Measurements from ENCODE around the gene RUVBL2. TPM values are rescaled to one million over a fixed set of nuclear protein-coding genes. Genes with fewer than 3 reads are reported as not detected.
A peak's percentile ranks its signal among the peaks of the same experiment; 100 is the strongest.
"Not testable (repeated sequence)": the region's sequence is repeated elsewhere in the genome, so short reads cannot be mapped to it uniquely, and the experiment has no call there.

Gene RUVBL2
- total RNA-seq, 4 donors from 2014 or later = 69.4 to 96.5 (median 84.2) TPM

GRCh38 chr19:49029749-49030148 is 36.1 kb downstream of the RUVBL2 start:
- not testable (repeated sequence) for H3K36me3 ChIP-seq, H3K4me3 ChIP-seq, ATAC-seq, H3K9me3 ChIP-seq, H3K4me1 ChIP-seq, H3K27ac ChIP-seq
- peaks cover 15% of the 10 kb centered on the region for H3K27me3 ChIP-seq
- 83% methylated on average over 2 of the region's 14 CpGs; no CpG with 5 or more reads in 1 of the 2 donors for WGBS, 2 donors (ENCODE audit: low coverage in 1 of 2)

GRCh38 chr19:49030323-49030722 is 36.6 kb downstream of the RUVBL2 start:
- H3K36me3 ChIP-seq, H3K4me3 ChIP-seq, H3K4me1 ChIP-seq, H3K27ac ChIP-seq, H3K9me3 ChIP-seq, ATAC-seq: not testable (repeated sequence)
- H3K27me3 ChIP-seq = peaks cover 19% of the 10 kb centered on the region
- 80 to 94% methylated on average over 1 to 4 of the region's 8 CpGs for WGBS, 2 donors (ENCODE audit: low coverage in 1 of 2)

- 5 to 26% methylated on average over 8 to 13 of the region's 28 CpGs for WGBS, 2 donors (ENCODE audit: low coverage in 1 of 2)
These were observed 38.1 kb downstream of the RUVBL2 start, which contains the start of gene CGB2 for GRCh38 chr19:49031642-49032301. Gene CGB2, plus strand, starts transcription at chr19:49031890. Its CDS starts 206 bp downstream, at chr19:49032096.

GRCh38 chr19:49036815-49037214 is 43.1 kb downstream of the RUVBL2 start, which contains the start of gene CGB1:
Gene CGB1, minus strand, starts transcription at chr19:49036895. Its CDS starts 184 bp downstream, at chr19:49036711.
- H3K4me3 ChIP-seq, H3K27ac ChIP-seq, H3K36me3 ChIP-seq, H3K9me3 ChIP-seq, H3K4me1 ChIP-seq, ATAC-seq: not testable (repeated sequence)
- 38 to 73% methylated on average over 7 to 8 of the region's 18 CpGs for WGBS, 2 donors (ENCODE audit: low coverage in 1 of 2)
- H3K27me3 ChIP-seq = peaks cover 15% of the 10 kb centered on the region

More at GRCh38 chr19:49031642-49032301, 38.1 kb downstream of the RUVBL2 start, which contains the start of gene CGB2:
- not testable (repeated sequence) for ATAC-seq, H3K4me3 ChIP-seq, H3K27ac ChIP-seq, H3K36me3 ChIP-seq, H3K4me1 ChIP-seq, H3K9me3 ChIP-seq
- TF ChIP-seq CTCF (IDR thresholded peaks at IDR 0.05) = peak in 2 of 4 experiments; percentile 18 to 20
- H3K27me3 ChIP-seq = peaks cover 19% of the 10 kb centered on the region

GRCh38 chr19:49038111-49038510 is 44.4 kb downstream of the RUVBL2 start:
- not testable (repeated sequence) for H3K4me1 ChIP-seq, H3K36me3 ChIP-seq, ATAC-seq, H3K4me3 ChIP-seq, H3K27ac ChIP-seq, H3K9me3 ChIP-seq
- peaks cover 10% of the 10 kb centered on the region for H3K27me3 ChIP-seq
- WGBS, 2 donors (ENCODE audit: low coverage in 1 of 2) = 100% methylated on average over 1 to 2 of the region's 8 CpGs

GRCh38 chr19:49038557-49039276 is 45.0 kb downstream of the RUVBL2 start:
- not testable (repeated sequence) for H3K4me3 ChIP-seq, H3K4me1 ChIP-seq, H3K9me3 ChIP-seq, H3K27me3 ChIP-seq, H3K27ac ChIP-seq, H3K36me3 ChIP-seq, ATAC-seq
- WGBS, 2 donors (ENCODE audit: low coverage in 1 of 2) = 87 to 91% methylated on average over 3 to 9 of the region's 26 CpGs

GRCh38 chr19:49039736-49040135 is 46.0 kb downstream of the RUVBL2 start:
- H3K4me1 ChIP-seq, H3K27ac ChIP-seq, H3K4me3 ChIP-seq, ATAC-seq, H3K9me3 ChIP-seq, H3K27me3 ChIP-seq, H3K36me3 ChIP-seq: not testable (repeated sequence)
- WGBS, 2 donors (ENCODE audit: low coverage in 1 of 2) = 50% methylated on average over 6 of the region's 9 CpGs; no CpG with 5 or more reads in 1 of the 2 donors

GRCh38 chr19:49042177-49042576 is 48.5 kb downstream of the RUVBL2 start:
- Histone ChIP-seq H3K4me1 (no peaks in the 10 kb centered on the region), H3K9me3 (no peaks in the 10 kb centered on the region), H3K36me3 (no peaks in the 10 kb centered on the region), H3K27me3 (no peaks in the 10 kb centered on the region), H3K27ac (no peak overlapping the region), H3K4me3 (no peak overlapping the region)
- WGBS, 2 donors (ENCODE audit: low coverage in 1 of 2) = 100% methylated on average over 1 of the region's 17 CpGs; no CpG with 5 or more reads in 1 of the 2 donors
- no peak for ATAC-seq
- no peak for TF ChIP-seq POLR2A (IDR thresholded peaks at IDR 0.05)
- TF ChIP-seq POLR2AphosphoS5 (IDR thresholded peaks at IDR 0.05) = no peak
- TF ChIP-seq EP300 (IDR thresholded peaks at IDR 0.05) = no peak
- no peak for TF ChIP-seq CTCF (IDR thresholded peaks at IDR 0.05)

GRCh38 chr19:49042666-49043065 is 49.0 kb downstream of the RUVBL2 start:
- not testable (repeated sequence) for H3K4me1 ChIP-seq, H3K4me3 ChIP-seq, H3K27ac ChIP-seq, H3K36me3 ChIP-seq, ATAC-seq, H3K9me3 ChIP-seq, H3K27me3 ChIP-seq
- WGBS, 2 donors (ENCODE audit: low coverage in 1 of 2) = 60 to 78% methylated on average over 1 of the region's 4 CpGs

- not testable (repeated sequence) for H3K36me3 ChIP-seq, H3K4me1 ChIP-seq, ATAC-seq, H3K9me3 ChIP-seq, H3K27me3 ChIP-seq, H3K27ac ChIP-seq, H3K4me3 ChIP-seq
- no CpG with 5 or more reads among the region's 15 CpGs for WGBS, 2 donors (ENCODE audit: low coverage in 1 of 2)
These were observed 49.9 kb downstream of the RUVBL2 start, which contains the start of gene CGB5 for GRCh38 chr19:49043548-49043947. Gene CGB5, plus strand, starts transcription at chr19:49043848. Its CDS starts 362 bp downstream, at chr19:49044210.

- WGBS, 2 donors (ENCODE audit: low coverage in 1 of 2) = no CpG with 5 or more reads among the region's 12 CpGs
- not testable (repeated sequence) for H3K4me3 ChIP-seq, ATAC-seq
These were observed 55.3 kb downstream of the RUVBL2 start, which contains the start of gene CGB8 for GRCh38 chr19:49049011-49049410. Gene CGB8, minus strand, starts transcription at chr19:49049111. Its CDS starts 372 bp downstream, at chr19:49048739.

More at GRCh38 chr19:49049011-49049410, 55.3 kb downstream of the RUVBL2 start, which contains the start of gene CGB8:
- not testable (repeated sequence) for H3K9me3 ChIP-seq, H3K36me3 ChIP-seq, H3K27ac ChIP-seq, H3K4me1 ChIP-seq, H3K27me3 ChIP-seq

Data from gastroesophageal sphincter (tissue), 4 donors.